ENCODE results near the gene RPL6.
"Not testable (repeated sequence)": the region's sequence is repeated elsewhere in the genome, so short reads cannot be mapped to it uniquely, and the experiment has no call there.

- not testable (repeated sequence) for TF ChIP-seq CTCF (conservative IDR thresholded peaks at IDR 0.05; ENCODE audit: low read depth in 2 of 2); CREB1 (CRISPR knock-in tag; IDR thresholded peaks at IDR 0.05; ENCODE audit: low read depth); EZH2 (IDR thresholded peaks at IDR 0.05; ENCODE audit: low read depth, unreplicated experiment); EZH2phosphoT487 (IDR thresholded peaks at IDR 0.05; ENCODE audit: unreplicated experiment); NANOG (IDR thresholded peaks at IDR 0.05; ENCODE audit: borderline replicate concordance)
Measured at GRCh38 chr12:112448165-112448564, 38.8 kb upstream of the RPL6 start.

All from GM23338 (cell line).